Upper lobe of left lung (tissue), 4 donors: Measurements from ENCODE around the gene TRIP6.

ENCODE experiments used
- POLR2A ChIP-seq, 4 donors: fragments of 450-650 bp; IDR thresholded peaks; one replicate each; pipeline ENCODE4 v1.5.1; 2016 to 2017; ENCODE audit warnings: antibody characterized with exemption in 4 of 4, mild to moderate bottlenecking in 2 of 4
- TF ChIP-seq, protein P1 (sequence below), 6 experiments: fragments of 450-650 bp in 4 of 6; fragments of 200-600 bp in 2 of 6; sonication (generic) in 2 of 6; IDR thresholded peaks; one replicate each; pipeline ENCODE4 v1.5.1; 2016 to 2019; ENCODE audit warnings: antibody characterized with exemption in 6 of 6

GRCh38 chr7:100895956-100896731 lies 29.0 kb downstream of the TRIP6 start:
- TF ChIP-seq, protein P1, sequence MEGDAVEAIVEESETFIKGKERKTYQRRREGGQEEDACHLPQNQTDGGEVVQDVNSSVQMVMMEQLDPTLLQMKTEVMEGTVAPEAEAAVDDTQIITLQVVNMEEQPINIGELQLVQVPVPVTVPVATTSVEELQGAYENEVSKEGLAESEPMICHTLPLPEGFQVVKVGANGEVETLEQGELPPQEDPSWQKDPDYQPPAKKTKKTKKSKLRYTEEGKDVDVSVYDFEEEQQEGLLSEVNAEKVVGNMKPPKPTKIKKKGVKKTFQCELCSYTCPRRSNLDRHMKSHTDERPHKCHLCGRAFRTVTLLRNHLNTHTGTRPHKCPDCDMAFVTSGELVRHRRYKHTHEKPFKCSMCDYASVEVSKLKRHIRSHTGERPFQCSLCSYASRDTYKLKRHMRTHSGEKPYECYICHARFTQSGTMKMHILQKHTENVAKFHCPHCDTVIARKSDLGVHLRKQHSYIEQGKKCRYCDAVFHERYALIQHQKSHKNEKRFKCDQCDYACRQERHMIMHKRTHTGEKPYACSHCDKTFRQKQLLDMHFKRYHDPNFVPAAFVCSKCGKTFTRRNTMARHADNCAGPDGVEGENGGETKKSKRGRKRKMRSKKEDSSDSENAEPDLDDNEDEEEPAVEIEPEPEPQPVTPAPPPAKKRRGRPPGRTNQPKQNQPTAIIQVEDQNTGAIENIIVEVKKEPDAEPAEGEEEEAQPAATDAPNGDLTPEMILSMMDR (IDR thresholded peaks at IDR 0.05), result no peak
- TF ChIP-seq POLR2A (IDR thresholded peaks at IDR 0.05), result no peak
